Ovary (tissue), 10 donors: ENCODE data around the gene ATL3. TPM values are rescaled to one million over a fixed set of nuclear protein-coding genes. Genes with fewer than 3 reads are reported as not detected.

ENCODE experiments used
- DNase-seq, 5 donors: peaks; one replicate each; pipeline ENCODE4 v3.0.0-alpha.2; 2019 to 2020
- H3K27ac ChIP-seq, 2 donors: fragments of 200-600 bp; one replicate each; pipeline versions ENCODE4 v1.5.1 to v1.8.0; 2019 to 2022
- H3K27me3 ChIP-seq: fragments of 200-600 bp; one replicate; pipeline ENCODE4 v1.8.0; 2022
- H3K36me3 ChIP-seq: fragments of 200-600 bp; sonication (generic); one replicate; pipeline ENCODE4 v1.5.1; 2019
- H3K4me1 ChIP-seq: one replicate; pipeline ENCODE4 v1.8.1; 2013; ENCODE audit warnings: mild to moderate bottlenecking, moderate library complexity; ENCODE audit not compliant: insufficient read depth
- H3K4me3 ChIP-seq: fragments of 200-600 bp; sonication (generic); one replicate; pipeline ENCODE4 v1.5.1; 2017
- H3K9me3 ChIP-seq, 2 donors: fragments of 200-600 bp in 1 of 2; sonication (generic) in 1 of 2; one replicate each; pipeline versions ENCODE4 v1.5.1 to v1.8.1; 2013 to 2019; ENCODE audit warnings: mild to moderate bottlenecking in 1 of 2, moderate library complexity in 1 of 2
- EP300 ChIP-seq: sonication (generic); formaldehyde crosslinking; IDR thresholded peaks from one replicate; pipeline ENCODE4 v1.6.1; 2017; ENCODE audit warnings: antibody characterized with exemption
- POLR2A ChIP-seq: fragments of 450-650 bp; IDR thresholded peaks from one replicate; pipeline ENCODE4 v1.6.1; 2017; ENCODE audit warnings: antibody characterized with exemption, mild to moderate bottlenecking, moderate library complexity
- WGBS, 3 donors: extraction: QIAGEN DNeasy Blood & Tissue Kit in 1 of 3; methylation state at CpG; one replicate each; pipeline versions ENCODE4 v1.1.5 to v1.1.7; 2013 to 2017; 5-methylcytosine and 5-hydroxymethylcytosine counted together
- intact Hi-C, 4 donors: fragments of 100-400 bp; cut with DNase I; formaldehyde crosslinking; loops; one replicate each; pipeline versions ENCODE4 v1.11.0 to v1.15.1; 2022 to 2023
- long read RNA-seq, 3 donors: library from polyadenylated mRNA in 2 of 3; unstranded in 2 of 3; transcript quantifications; one replicate each; pipeline ENCODE4 v2.0.0 and lab custom pipeline, GENCODE V29; 2021 to 2026
- polyA plus RNA-seq, 2 donors: library from polyadenylated mRNA; stranded (reverse); fragments of 200-250 nt in 1 of 2; fragments of 350-450 nt in 1 of 2; fragmentation: Illumina TruSeq in 1 of 2; extraction: RNeasy Lipid Tissue Mini Kit (QIAGEN cat#74804) in 1 of 2; gene quantifications; one replicate each; pipeline ENCODE4 v1.2.3, GENCODE V29; 2013 to 2014
- total RNA-seq, 7 donors: library from RNA; depleted of rRNA in 2 of 7; stranded (reverse); fragments of >200 nt in 2 of 7; fragmentation: NEBNext Ultra II Directional in 3 of 7; extraction: Animal tissue kit (Norgen Biotek cat#: 25700) in 3 of 7; gene quantifications; one replicate each; pipeline versions ENCODE4 v1.1.0 to v1.2.4, GENCODE V29; 2016 to 2023
- TF ChIP-seq, protein P1 (sequence below), 3 donors: fragments of 450-650 bp in 2 of 3; fragments of 200-600 bp in 1 of 3; IDR thresholded peaks; one replicate each; pipeline versions ENCODE4 v1.5.1 to v1.8.0; 2016 to 2022; ENCODE audit warnings: antibody characterized with exemption in 3 of 3, mild to moderate bottlenecking in 1 of 3
- donor health status: DM: no; HTN: no; CAD: no; lungs with moderate emphysema.
- donor health status: DM: no; HTN: no; CAD: no.
- donor health status: Bipolar disorder and iron deficiency.
- donor health status: DM: yes; HTN: yes; CAD: no.
- donor health status: DM: no; HTN: no; CAD: no.
- donor health status: DM: yes; HTN: yes; CAD: no.

The ATL3 gene, protein sequence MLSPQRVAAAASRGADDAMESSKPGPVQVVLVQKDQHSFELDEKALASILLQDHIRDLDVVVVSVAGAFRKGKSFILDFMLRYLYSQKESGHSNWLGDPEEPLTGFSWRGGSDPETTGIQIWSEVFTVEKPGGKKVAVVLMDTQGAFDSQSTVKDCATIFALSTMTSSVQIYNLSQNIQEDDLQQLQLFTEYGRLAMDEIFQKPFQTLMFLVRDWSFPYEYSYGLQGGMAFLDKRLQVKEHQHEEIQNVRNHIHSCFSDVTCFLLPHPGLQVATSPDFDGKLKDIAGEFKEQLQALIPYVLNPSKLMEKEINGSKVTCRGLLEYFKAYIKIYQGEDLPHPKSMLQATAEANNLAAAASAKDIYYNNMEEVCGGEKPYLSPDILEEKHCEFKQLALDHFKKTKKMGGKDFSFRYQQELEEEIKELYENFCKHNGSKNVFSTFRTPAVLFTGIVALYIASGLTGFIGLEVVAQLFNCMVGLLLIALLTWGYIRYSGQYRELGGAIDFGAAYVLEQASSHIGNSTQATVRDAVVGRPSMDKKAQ
- total RNA-seq (10 to 100 TPM; 44.9 to 81.8 (median 55.7) TPM), polyA plus RNA-seq (10 to 100 TPM; 16.5 to 27.8 TPM)
- long read RNA-seq, donor 1, full-length matches to known transcripts = 40 of 58 reads
- long read RNA-seq, donor 1, partial matches to known transcripts = 2 of 58 reads
- long read RNA-seq, donor 1, other reads (novel, unspliced or antisense) = 16 of 58 reads
- long read RNA-seq, donor 2, full-length matches to known transcripts = 7 of 257 reads
- long read RNA-seq, donor 2, partial matches to known transcripts = 250 of 257 reads
- long read RNA-seq, donor 2, other reads (novel, unspliced or antisense) = 0 of 257 reads
- long read RNA-seq, donor 3, full-length matches to known transcripts = 42 of 64 reads
- long read RNA-seq, donor 3, partial matches to known transcripts = 8 of 64 reads
- long read RNA-seq, donor 3, other reads (novel, unspliced or antisense) = 14 of 64 reads

DNA sequence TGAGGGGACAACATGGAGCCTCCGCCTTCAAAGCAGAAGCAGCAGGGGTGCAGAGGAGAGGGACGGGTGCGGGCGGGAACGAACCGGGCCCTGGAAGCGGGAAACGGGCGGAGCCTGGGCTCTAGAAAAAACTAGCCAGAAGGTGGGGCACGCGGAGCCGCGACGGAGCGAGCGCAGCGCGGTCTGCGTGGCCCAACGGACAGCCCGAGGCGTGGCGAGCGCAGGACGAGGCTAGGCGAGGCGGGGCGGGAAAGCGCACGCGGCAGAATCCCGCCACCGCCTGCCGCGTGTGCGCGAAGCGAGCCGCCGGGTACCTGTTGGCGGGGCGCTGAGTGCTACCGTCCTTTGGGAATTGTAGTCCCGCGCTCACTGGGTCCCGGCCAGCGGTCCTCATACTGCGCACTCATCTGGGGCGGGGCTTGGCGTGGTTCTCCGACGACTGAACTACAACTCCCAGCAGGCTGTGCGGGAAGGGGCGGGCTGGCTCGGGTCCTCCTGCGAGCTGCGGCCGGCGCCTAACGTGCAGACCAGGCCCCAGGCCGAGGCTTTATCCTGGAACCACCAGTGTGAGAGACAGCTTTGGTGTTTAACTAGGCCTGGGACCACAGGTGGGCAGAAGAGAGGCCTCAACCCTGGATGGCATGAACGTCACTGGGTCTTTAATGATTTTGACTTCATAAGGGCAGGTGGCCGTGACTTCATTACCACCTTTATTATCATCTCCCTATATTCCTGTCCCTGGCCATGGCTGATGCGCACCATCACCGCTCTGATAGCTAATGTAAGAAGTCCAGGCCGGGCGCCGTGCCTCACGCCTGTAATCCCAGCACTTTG is at the start of gene ATL3:
ATL3 (minus strand) TSS at position 55 of the 834 bp plus-strand sequence; CDS start at position 14, 41 bp downstream.
- no peaks in the 10 kb centered on the region for H3K9me3 ChIP-seq
- H3K27me3 ChIP-seq = no peaks in the 10 kb centered on the region
- H3K4me3 ChIP-seq = peak within 1 kb of the TSS; percentile 69
- DNase-seq = peak; percentile 97 to 99 (median 99)
- no peaks in the 10 kb centered on the region for H3K36me3 ChIP-seq
- intact Hi-C loops = loop anchor here in 1 of 4 donors (5.0 kb wide), 1 partner anchor 266 kb away; the partner anchor contains the start of gene NAA40
- peak within 1 kb of the TSS; percentile 94 for H3K27ac ChIP-seq
- peaks cover 6% of the 10 kb centered on the region for H3K4me1 ChIP-seq
- 11 to 12% (median 12%) methylated on average over 62 to 69 of the region's 69 CpGs for WGBS, 3 donors
- TF ChIP-seq, protein P1, sequence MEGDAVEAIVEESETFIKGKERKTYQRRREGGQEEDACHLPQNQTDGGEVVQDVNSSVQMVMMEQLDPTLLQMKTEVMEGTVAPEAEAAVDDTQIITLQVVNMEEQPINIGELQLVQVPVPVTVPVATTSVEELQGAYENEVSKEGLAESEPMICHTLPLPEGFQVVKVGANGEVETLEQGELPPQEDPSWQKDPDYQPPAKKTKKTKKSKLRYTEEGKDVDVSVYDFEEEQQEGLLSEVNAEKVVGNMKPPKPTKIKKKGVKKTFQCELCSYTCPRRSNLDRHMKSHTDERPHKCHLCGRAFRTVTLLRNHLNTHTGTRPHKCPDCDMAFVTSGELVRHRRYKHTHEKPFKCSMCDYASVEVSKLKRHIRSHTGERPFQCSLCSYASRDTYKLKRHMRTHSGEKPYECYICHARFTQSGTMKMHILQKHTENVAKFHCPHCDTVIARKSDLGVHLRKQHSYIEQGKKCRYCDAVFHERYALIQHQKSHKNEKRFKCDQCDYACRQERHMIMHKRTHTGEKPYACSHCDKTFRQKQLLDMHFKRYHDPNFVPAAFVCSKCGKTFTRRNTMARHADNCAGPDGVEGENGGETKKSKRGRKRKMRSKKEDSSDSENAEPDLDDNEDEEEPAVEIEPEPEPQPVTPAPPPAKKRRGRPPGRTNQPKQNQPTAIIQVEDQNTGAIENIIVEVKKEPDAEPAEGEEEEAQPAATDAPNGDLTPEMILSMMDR (IDR thresholded peaks at IDR 0.05) = peak in 2 of 3 donors; percentile 17 to 29
- no peak for TF ChIP-seq EP300
- peak; percentile 84 for TF ChIP-seq POLR2A

DNA sequence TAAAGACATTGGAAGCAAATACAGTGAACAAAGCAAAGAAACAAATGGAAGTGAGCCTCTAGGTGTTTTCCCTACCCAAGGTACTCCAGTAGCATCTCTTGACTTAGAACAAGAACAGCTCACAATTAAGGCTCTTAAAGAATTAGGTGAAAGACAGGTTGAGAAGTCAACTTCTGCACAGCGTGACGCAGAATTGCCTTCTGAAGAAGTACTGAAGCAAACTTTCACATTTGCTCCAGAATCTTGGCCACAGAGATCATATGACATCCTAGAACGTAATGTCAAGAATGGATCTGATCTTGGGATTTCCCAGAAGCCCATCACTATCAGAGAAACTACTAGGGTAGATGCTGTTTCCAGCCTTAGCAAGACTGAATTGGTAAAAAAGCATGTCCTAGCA is 49.4 kb upstream of the ATL3 start:
- Histone ChIP-seq H3K36me3 (no peaks in the 10 kb centered on the region), H3K9me3 (no peaks in the 10 kb centered on the region), H3K27ac (no peak overlapping the region), H3K4me3 (no peak overlapping the region), H3K4me1 (no peaks in the 10 kb centered on the region), H3K27me3 (no peaks in the 10 kb centered on the region)
- TF ChIP-seq POLR2A = no peak
- TF ChIP-seq, protein P1 (IDR thresholded peaks at IDR 0.05) = no peak
- intact Hi-C loops = no loop called here
- no peak for DNase-seq
- 96 to 98% (median 96%) methylated on average over 3 of the region's 3 CpGs for WGBS, 3 donors

DNA sequence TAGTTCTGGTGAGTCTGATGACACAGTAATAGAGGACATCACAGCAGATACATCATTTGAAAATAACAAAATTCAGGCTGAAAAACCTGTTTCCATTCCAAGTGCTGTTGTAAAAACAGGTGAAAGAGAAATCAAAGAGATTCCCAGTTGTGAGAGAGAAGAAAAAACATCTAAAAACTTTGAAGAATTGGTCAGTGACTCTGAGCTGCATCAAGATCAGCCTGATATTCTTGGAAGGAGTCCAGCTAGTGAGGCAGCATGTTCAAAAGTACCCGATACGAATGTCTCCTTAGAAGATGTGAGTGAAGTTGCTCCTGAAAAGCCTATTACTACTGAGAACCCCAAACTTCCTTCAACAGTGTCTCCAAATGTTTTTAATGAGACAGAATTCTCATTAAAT is 48.8 kb upstream of the ATL3 start:
- H3K36me3 ChIP-seq = no peaks in the 10 kb centered on the region
- no peaks in the 10 kb centered on the region for H3K4me1 ChIP-seq
- no peaks in the 10 kb centered on the region for H3K27me3 ChIP-seq
- intact Hi-C loops = no loop called here
- whole genome bisulfite sequencing, 3 donors = 81 to 85% (median 84%) methylated on average over 2 of the region's 2 CpGs
- no peaks in the 10 kb centered on the region for H3K9me3 ChIP-seq
- H3K4me3 ChIP-seq = no peak overlapping the region
- TF ChIP-seq, protein P1 (IDR thresholded peaks at IDR 0.05) = no peak
- TF ChIP-seq EP300 = no peak
- no peak for TF ChIP-seq POLR2A
- H3K27ac ChIP-seq = no peak overlapping the region
- no peak for DNase-seq

DNA sequence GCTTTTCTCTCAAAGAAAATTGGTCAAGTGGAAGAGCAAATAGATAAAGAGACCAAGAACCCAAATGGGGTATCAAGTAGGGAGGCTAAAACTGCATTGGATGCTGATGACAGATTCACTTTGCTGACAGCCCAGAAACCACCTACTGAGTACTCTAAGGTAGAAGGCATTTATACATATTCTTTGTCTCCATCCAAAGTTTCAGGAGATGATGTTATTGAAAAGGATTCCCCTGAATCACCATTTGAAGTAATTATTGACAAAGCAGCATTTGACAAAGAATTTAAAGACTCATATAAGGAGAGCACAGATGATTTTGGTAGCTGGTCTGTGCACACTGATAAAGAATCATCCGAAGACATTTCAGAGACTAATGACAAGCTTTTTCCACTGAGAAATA is 47.8 kb upstream of the ATL3 start:
- Histone ChIP-seq H3K27ac (no peak overlapping the region), H3K27me3 (no peaks in the 10 kb centered on the region), H3K9me3 (no peaks in the 10 kb centered on the region), H3K4me3 (no peak overlapping the region), H3K36me3 (no peaks in the 10 kb centered on the region), H3K4me1 (no peaks in the 10 kb centered on the region)
- TF ChIP-seq POLR2A (no peak), EP300 (no peak)
- TF ChIP-seq, protein P1 (IDR thresholded peaks at IDR 0.05) = no peak
- WGBS, 3 donors = 82 to 93% (median 83%) methylated on average over 1 of the region's 1 CpG
- DNase-seq = no peak
- intact Hi-C loops = no loop called here
